ENCODE measurements around the gene RNF187. TPM values are rescaled to one million over a fixed set of nuclear protein-coding genes. Genes with fewer than 3 reads are reported as not detected.

Gene RNF187
- total and polyA plus RNA-seq, 10 of the 15 experiments (the other 5 are each of a cell fraction or from before 2014, with no cell fraction given) = 2.6 to 116 (median 29.5) TPM

DNA sequence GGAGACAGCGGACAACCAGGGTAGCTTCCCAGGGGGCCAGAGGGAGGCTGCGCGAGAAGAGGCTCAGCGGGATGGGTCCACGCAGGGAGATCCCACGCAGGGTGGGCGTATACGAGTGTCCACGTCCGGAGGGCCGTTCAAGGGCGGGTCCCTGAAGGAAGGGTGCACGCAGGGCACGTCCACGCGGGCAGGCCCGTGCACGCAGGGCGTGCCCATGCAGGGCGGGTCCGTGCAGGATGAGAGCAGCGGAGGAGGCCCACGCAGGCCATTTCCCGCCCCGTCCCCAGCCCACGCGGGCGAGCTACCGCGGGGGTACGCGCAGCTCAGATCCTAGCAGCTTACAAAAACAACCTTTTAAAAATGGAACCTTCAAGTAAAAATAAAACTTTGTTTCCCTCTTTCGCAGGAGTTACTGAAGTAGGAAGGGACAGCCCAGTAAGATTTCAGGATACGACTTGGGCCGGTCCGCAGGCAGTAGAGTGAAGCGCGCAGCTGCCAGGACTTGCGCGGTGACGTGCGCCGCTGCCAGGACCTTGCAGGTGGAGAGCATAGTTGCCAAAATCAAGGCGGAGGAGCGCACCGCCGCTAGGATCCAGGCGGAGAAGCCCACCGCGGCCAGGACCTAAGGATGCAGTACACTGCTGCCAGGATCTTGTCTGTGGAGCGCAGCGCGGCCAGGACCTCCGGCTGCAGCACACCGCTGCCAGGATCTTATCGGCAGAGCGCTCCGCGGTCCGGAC is 416 bp upstream of the RNF187 start (continued):
- TF ChIP-seq NBN (IDR thresholded peaks at IDR 0.05) (peak; percentile 90), KAT2A (conservative IDR thresholded peaks at IDR 0.05; ENCODE audit: control insufficient read depth, low read depth, low read length) (no peak), TAF1 (IDR thresholded peaks at IDR 0.05; ENCODE audit: borderline replicate concordance, low read depth, low read length) (no peak), MTA3 (IDR thresholded peaks at IDR 0.05; ENCODE audit: borderline replicate concordance, low read length) (peak; percentile 87; the same call in 1 of the 2 replicates), MEF2B (IDR thresholded peaks at IDR 0.05; ENCODE audit: partially characterized antibody, poor library complexity, severe bottlenecking) (peak; percentile 65), NR2C2 (IDR thresholded peaks at IDR 0.05; ENCODE audit: borderline replicate concordance, control insufficient read depth, insufficient read length, low read depth) (no peak), ZNF384 (IDR thresholded peaks at IDR 0.05; ENCODE audit: borderline replicate concordance, low read depth, low read length) (no peak), TCF3 (IDR thresholded peaks at IDR 0.05; ENCODE audit: borderline replicate concordance, insufficient read depth, low read depth, low read length) (peak; percentile 87), BCL11A (IDR thresholded peaks at IDR 0.05; ENCODE audit: low read depth, low read length) (no peak), NFXL1 (IDR thresholded peaks at IDR 0.05; ENCODE audit: borderline replicate concordance) (no peak), SREBF2 (IDR thresholded peaks at IDR 0.05; ENCODE audit: low read length) (no peak), SREBF1 (IDR thresholded peaks at IDR 0.05; ENCODE audit: low read length) (peak; percentile 66; the same call in 1 of the 2 replicates), TBL1XR1 (IDR thresholded peaks at IDR 0.05; ENCODE audit: low read depth, low read length) (0 out of 2 replicates have a peak, but pooled peaks have one; percentile 35), SMAD1 (IDR thresholded peaks at IDR 0.05; ENCODE audit: low read depth, partially characterized antibody) (no peak), FOXM1 (IDR thresholded peaks at IDR 0.05; ENCODE audit: low read depth, low read length) (no peak; the same call in 1 of the 2 replicates), CREM (IDR thresholded peaks at IDR 0.05; ENCODE audit: low read depth) (peak; percentile 97), GABPA (IDR thresholded peaks at IDR 0.05; ENCODE audit: low read depth) (no peak), PAX8 (IDR thresholded peaks at IDR 0.05) (no peak), FOXK2 (IDR thresholded peaks at IDR 0.05) (peak; percentile 94), NR2F1 (conservative IDR thresholded peaks at IDR 0.05) (peak; percentile 93), ZNF274 (IDR thresholded peaks at IDR 0.05; ENCODE audit: insufficient read depth, insufficient read length) (no peak)
- TF ChIP-seq, protein P1, sequence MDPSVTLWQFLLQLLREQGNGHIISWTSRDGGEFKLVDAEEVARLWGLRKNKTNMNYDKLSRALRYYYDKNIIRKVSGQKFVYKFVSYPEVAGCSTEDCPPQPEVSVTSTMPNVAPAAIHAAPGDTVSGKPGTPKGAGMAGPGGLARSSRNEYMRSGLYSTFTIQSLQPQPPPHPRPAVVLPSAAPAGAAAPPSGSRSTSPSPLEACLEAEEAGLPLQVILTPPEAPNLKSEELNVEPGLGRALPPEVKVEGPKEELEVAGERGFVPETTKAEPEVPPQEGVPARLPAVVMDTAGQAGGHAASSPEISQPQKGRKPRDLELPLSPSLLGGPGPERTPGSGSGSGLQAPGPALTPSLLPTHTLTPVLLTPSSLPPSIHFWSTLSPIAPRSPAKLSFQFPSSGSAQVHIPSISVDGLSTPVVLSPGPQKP (IDR thresholded peaks at IDR 0.05; ENCODE audit: low read depth, low read length) = no peak; the same call in 1 of the 2 replicates
- TF ChIP-seq, protein P2, sequence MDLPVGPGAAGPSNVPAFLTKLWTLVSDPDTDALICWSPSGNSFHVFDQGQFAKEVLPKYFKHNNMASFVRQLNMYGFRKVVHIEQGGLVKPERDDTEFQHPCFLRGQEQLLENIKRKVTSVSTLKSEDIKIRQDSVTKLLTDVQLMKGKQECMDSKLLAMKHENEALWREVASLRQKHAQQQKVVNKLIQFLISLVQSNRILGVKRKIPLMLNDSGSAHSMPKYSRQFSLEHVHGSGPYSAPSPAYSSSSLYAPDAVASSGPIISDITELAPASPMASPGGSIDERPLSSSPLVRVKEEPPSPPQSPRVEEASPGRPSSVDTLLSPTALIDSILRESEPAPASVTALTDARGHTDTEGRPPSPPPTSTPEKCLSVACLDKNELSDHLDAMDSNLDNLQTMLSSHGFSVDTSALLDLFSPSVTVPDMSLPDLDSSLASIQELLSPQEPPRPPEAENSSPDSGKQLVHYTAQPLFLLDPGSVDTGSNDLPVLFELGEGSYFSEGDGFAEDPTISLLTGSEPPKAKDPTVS (IDR thresholded peaks at IDR 0.05; ENCODE audit: low read depth, low read length) = peak; percentile 79
- TF ChIP-seq, protein P3, sequence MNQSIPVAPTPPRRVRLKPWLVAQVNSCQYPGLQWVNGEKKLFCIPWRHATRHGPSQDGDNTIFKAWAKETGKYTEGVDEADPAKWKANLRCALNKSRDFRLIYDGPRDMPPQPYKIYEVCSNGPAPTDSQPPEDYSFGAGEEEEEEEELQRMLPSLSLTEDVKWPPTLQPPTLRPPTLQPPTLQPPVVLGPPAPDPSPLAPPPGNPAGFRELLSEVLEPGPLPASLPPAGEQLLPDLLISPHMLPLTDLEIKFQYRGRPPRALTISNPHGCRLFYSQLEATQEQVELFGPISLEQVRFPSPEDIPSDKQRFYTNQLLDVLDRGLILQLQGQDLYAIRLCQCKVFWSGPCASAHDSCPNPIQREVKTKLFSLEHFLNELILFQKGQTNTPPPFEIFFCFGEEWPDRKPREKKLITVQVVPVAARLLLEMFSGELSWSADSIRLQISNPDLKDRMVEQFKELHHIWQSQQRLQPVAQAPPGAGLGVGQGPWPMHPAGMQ (IDR thresholded peaks at IDR 0.05; ENCODE audit: borderline replicate concordance) = no peak
- TF ChIP-seq, protein P4, sequence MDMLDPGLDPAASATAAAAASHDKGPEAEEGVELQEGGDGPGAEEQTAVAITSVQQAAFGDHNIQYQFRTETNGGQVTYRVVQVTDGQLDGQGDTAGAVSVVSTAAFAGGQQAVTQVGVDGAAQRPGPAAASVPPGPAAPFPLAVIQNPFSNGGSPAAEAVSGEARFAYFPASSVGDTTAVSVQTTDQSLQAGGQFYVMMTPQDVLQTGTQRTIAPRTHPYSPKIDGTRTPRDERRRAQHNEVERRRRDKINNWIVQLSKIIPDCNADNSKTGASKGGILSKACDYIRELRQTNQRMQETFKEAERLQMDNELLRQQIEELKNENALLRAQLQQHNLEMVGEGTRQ (IDR thresholded peaks at IDR 0.05; ENCODE audit: borderline replicate concordance, low read depth, low read length) = no peak
- TF ChIP-seq, protein P5, sequence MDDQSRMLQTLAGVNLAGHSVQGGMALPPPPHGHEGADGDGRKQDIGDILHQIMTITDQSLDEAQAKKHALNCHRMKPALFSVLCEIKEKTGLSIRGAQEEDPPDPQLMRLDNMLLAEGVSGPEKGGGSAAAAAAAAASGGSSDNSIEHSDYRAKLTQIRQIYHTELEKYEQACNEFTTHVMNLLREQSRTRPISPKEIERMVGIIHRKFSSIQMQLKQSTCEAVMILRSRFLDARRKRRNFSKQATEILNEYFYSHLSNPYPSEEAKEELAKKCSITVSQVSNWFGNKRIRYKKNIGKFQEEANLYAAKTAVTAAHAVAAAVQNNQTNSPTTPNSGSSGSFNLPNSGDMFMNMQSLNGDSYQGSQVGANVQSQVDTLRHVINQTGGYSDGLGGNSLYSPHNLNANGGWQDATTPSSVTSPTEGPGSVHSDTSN (IDR thresholded peaks at IDR 0.05; ENCODE audit: insufficient replicate concordance, low read depth, low read length) = peak; percentile 29
